ENCODE data around the gene PGM3.

DNA sequence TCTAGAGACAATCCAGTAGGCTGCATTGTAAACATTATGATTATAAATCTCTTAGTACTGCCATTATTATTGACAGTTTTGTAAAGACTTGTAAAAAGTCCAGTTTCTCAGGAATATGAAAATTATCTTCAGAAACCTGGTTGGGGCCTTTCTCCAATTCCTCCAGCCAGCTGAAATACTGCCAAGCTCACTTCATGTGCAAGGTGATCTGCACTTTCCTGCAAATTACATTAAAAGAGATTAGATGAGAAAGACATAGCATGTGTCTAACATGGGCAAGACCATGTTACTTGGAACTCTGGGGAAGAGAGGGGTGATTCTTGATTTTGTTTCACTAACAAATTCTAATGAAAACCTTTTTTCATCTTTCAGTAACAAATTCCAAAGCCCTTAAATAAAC is 24.0 kb downstream of the PGM3 start:
- TF ChIP-seq, protein P1, sequence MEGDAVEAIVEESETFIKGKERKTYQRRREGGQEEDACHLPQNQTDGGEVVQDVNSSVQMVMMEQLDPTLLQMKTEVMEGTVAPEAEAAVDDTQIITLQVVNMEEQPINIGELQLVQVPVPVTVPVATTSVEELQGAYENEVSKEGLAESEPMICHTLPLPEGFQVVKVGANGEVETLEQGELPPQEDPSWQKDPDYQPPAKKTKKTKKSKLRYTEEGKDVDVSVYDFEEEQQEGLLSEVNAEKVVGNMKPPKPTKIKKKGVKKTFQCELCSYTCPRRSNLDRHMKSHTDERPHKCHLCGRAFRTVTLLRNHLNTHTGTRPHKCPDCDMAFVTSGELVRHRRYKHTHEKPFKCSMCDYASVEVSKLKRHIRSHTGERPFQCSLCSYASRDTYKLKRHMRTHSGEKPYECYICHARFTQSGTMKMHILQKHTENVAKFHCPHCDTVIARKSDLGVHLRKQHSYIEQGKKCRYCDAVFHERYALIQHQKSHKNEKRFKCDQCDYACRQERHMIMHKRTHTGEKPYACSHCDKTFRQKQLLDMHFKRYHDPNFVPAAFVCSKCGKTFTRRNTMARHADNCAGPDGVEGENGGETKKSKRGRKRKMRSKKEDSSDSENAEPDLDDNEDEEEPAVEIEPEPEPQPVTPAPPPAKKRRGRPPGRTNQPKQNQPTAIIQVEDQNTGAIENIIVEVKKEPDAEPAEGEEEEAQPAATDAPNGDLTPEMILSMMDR (IDR thresholded peaks at IDR 0.05), result no peak
- TF ChIP-seq POLR2A (IDR thresholded peaks at IDR 0.05), result no peak
